ENCODE data around the gene ATP5F1A.

DNA sequence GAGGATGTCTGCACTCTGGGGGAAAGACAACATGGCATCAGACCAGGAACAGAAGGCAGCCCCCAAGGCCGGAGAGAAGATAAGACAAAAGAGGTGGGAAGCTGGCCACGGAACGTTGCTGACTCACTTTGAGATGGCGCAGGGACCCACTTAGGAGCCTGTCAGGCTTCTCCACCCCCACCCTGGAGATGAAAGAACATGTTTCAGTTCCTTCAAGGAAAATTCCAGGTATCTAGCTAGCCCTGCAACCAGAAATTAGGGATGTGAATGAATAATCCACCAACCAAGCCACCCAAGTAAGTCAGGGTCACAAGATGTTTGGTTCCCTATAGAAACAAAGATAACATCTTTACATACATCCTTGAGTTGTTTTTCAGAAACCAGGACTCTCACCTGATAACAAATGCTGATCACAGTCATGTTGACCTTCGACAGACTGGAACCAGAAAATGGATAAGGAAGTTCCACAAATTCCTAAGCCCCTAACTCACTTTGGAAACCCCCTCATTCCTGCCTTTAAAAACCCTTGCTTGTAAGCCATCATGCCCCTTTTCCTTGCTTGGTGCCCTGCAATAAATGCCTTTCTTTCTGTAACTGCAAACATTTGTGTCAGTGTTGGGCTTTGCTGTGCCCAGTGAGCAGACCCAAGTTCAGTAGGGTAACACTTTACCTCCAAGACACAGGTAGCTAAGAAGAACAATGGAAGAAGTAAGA is 57.9 kb downstream of the ATP5F1A start:
- TF ChIP-seq, protein P1, sequence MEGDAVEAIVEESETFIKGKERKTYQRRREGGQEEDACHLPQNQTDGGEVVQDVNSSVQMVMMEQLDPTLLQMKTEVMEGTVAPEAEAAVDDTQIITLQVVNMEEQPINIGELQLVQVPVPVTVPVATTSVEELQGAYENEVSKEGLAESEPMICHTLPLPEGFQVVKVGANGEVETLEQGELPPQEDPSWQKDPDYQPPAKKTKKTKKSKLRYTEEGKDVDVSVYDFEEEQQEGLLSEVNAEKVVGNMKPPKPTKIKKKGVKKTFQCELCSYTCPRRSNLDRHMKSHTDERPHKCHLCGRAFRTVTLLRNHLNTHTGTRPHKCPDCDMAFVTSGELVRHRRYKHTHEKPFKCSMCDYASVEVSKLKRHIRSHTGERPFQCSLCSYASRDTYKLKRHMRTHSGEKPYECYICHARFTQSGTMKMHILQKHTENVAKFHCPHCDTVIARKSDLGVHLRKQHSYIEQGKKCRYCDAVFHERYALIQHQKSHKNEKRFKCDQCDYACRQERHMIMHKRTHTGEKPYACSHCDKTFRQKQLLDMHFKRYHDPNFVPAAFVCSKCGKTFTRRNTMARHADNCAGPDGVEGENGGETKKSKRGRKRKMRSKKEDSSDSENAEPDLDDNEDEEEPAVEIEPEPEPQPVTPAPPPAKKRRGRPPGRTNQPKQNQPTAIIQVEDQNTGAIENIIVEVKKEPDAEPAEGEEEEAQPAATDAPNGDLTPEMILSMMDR (optimal IDR thresholded peaks at IDR 0.05 in 1 of 3, IDR thresholded peaks at IDR 0.05 in 1 of 3, conservative IDR thresholded peaks at IDR 0.05 in 1 of 3; ENCODE audit: extremely low read depth in 1 of 3, insufficient read depth in 2 of 3, low read length in 3 of 3), result no peak
- no peak for TF ChIP-seq EZH2 (IDR thresholded peaks at IDR 0.05; ENCODE audit: low read length)
